ENCODE data around the gene FREM1. TPM values are rescaled to one million over a fixed set of nuclear protein-coding genes. Genes with fewer than 3 reads are reported as not detected.

The FREM1 gene
- total RNA-seq, 2 experiments from 2014 or later = not detected

GRCh38 chr9:14746626-14747025 is 163.6 kb downstream of the FREM1 start:
- Mint-ChIP-seq H3K4me3 (no peak overlapping the region), H3K27me3 (peaks cover 36% of the 10 kb centered on the region)
- no peak for ATAC-seq

GRCh38 chr9:14744768-14745167 is 165.5 kb downstream of the FREM1 start:
- ATAC-seq = no peak

More at GRCh38 chr9:14746626-14747025, 163.6 kb downstream of the FREM1 start:
- Mint-ChIP-seq H3K9me3 (ENCODE audit: low read depth) (no peaks in the 10 kb centered on the region), H3K4me1 (no peaks in the 10 kb centered on the region), H3K27ac (no peak overlapping the region), H3K36me3 (no peaks in the 10 kb centered on the region)
- DNase-seq = no peak
- CTCF ChIA-PET = no interaction called here

GRCh38 chr9:14741369-14741768 is 168.9 kb downstream of the FREM1 start:
- Mint-ChIP-seq H3K4me1 (no peaks in the 10 kb centered on the region), H3K27ac (no peak overlapping the region), H3K27me3 (peaks cover 17% of the 10 kb centered on the region), H3K36me3 (no peaks in the 10 kb centered on the region), H3K9me3 (ENCODE audit: low read depth) (no peaks in the 10 kb centered on the region), H3K4me3 (no peak overlapping the region)
- CTCF ChIA-PET = no interaction called here
- no peak for ATAC-seq
- DNase-seq = no peak

More at GRCh38 chr9:14744768-14745167, 165.5 kb downstream of the FREM1 start:
- Mint-ChIP-seq H3K27me3 (peaks cover 27% of the 10 kb centered on the region), H3K9me3 (ENCODE audit: low read depth) (no peaks in the 10 kb centered on the region), H3K27ac (no peak overlapping the region), H3K36me3 (no peaks in the 10 kb centered on the region), H3K4me1 (no peaks in the 10 kb centered on the region), H3K4me3 (no peak overlapping the region)
- DNase-seq = no peak
- CTCF ChIA-PET = no interaction called here

GRCh38 chr9:14733133-14733532 is 177.1 kb downstream of the FREM1 start:
- no peaks in the 10 kb centered on the region for H3K4me1 Mint-ChIP-seq
- H3K9me3 Mint-ChIP-seq (ENCODE audit: low read depth) = no peaks in the 10 kb centered on the region
- H3K4me3 Mint-ChIP-seq = no peak overlapping the region

GRCh38 chr9:14731294-14731981 is 178.8 kb downstream of the FREM1 start:
- Mint-ChIP-seq H3K27ac (no peak overlapping the region), H3K36me3 (no peaks in the 10 kb centered on the region), H3K4me3 (no peak overlapping the region), H3K9me3 (ENCODE audit: low read depth) (no peaks in the 10 kb centered on the region), H3K4me1 (no peaks in the 10 kb centered on the region), H3K27me3 (peaks cover 4% of the 10 kb centered on the region)
- DNase-seq (no peak), ATAC-seq (no peak)
- CTCF ChIA-PET = no interaction called here

More at GRCh38 chr9:14733133-14733532, 177.1 kb downstream of the FREM1 start:
- CTCF ChIA-PET = no interaction called here
- Mint-ChIP-seq H3K36me3 (no peaks in the 10 kb centered on the region), H3K27ac (no peak overlapping the region), H3K27me3 (peaks cover 3% of the 10 kb centered on the region)
- ATAC-seq (no peak), DNase-seq (no peak)

- DNase-seq (no peak), ATAC-seq (no peak)
- Mint-ChIP-seq H3K27me3 (peaks cover 8% of the 10 kb centered on the region), H3K4me1 (no peaks in the 10 kb centered on the region), H3K9me3 (ENCODE audit: low read depth) (no peaks in the 10 kb centered on the region), H3K4me3 (no peak overlapping the region), H3K27ac (no peak overlapping the region), H3K36me3 (no peaks in the 10 kb centered on the region)
- CTCF ChIA-PET = no interaction called here
These were observed 179.7 kb downstream of the FREM1 start for GRCh38 chr9:14730461-14730898.

GRCh38 chr9:14723301-14723700 is 186.9 kb downstream of the FREM1 start:
- Mint-ChIP-seq H3K27me3 (peaks cover 19% of the 10 kb centered on the region), H3K9me3 (ENCODE audit: low read depth) (no peaks in the 10 kb centered on the region), H3K36me3 (no peaks in the 10 kb centered on the region), H3K27ac (no peak overlapping the region), H3K4me3 (no peak overlapping the region), H3K4me1 (no peaks in the 10 kb centered on the region)
- DNase-seq (no peak), ATAC-seq (no peak)
- CTCF ChIA-PET = no interaction called here

GRCh38 chr9:14722391-14723035 is 187.7 kb downstream of the FREM1 start, which contains the start of gene CER1:
Gene CER1, minus strand, starts transcription at chr9:14722733. Its CDS starts 61 bp downstream, at chr9:14722672.
- H3K4me3 Mint-ChIP-seq = no peak within 1 kb of the TSS
- DNase-seq (no peak), ATAC-seq (no peak)
- peaks cover 21% of the 10 kb centered on the region for H3K27me3 Mint-ChIP-seq
- H3K27ac Mint-ChIP-seq = no peak within 1 kb of the TSS
- no peaks in the 10 kb centered on the region for H3K9me3 Mint-ChIP-seq (ENCODE audit: low read depth)
- CTCF ChIA-PET = no interaction called here
- no peaks in the 10 kb centered on the region for H3K4me1 Mint-ChIP-seq
- no peaks in the 10 kb centered on the region for H3K36me3 Mint-ChIP-seq

GRCh38 chr9:14719231-14719923 is 190.9 kb downstream of the FREM1 start:
- H3K36me3 Mint-ChIP-seq = no peaks in the 10 kb centered on the region
- CTCF ChIA-PET = no interaction called here
- ATAC-seq = no peak
- no peak overlapping the region for H3K27ac Mint-ChIP-seq
- H3K4me1 Mint-ChIP-seq = no peaks in the 10 kb centered on the region
- H3K9me3 Mint-ChIP-seq (ENCODE audit: low read depth) = no peaks in the 10 kb centered on the region
- DNase-seq = no peak
- H3K4me3 Mint-ChIP-seq = no peak overlapping the region
- peaks cover 22% of the 10 kb centered on the region for H3K27me3 Mint-ChIP-seq

- no peak for ATAC-seq
These were observed 195.1 kb downstream of the FREM1 start for GRCh38 chr9:14715102-14715501.

GRCh38 chr9:14713187-14713767 is 197.0 kb downstream of the FREM1 start:
- Mint-ChIP-seq H3K9me3 (ENCODE audit: low read depth) (peaks cover 2% of the 10 kb centered on the region), H3K27me3 (peaks cover 25% of the 10 kb centered on the region), H3K4me1 (no peaks in the 10 kb centered on the region), H3K4me3 (no peak overlapping the region), H3K27ac (no peak overlapping the region), H3K36me3 (no peaks in the 10 kb centered on the region)
- CTCF ChIA-PET = no interaction called here
- DNase-seq (no peak), ATAC-seq (no peak)

More at GRCh38 chr9:14715102-14715501, 195.1 kb downstream of the FREM1 start:
- no peak overlapping the region for H3K4me3 Mint-ChIP-seq
- no peaks in the 10 kb centered on the region for H3K36me3 Mint-ChIP-seq
- H3K27ac Mint-ChIP-seq = no peak overlapping the region
- CTCF ChIA-PET = interaction anchor here (0.6 kb wide), 1 partner anchor 220 kb away, joined by 3 read pairs; no protein-coding TSS in a partner anchor
- no peaks in the 10 kb centered on the region for H3K4me1 Mint-ChIP-seq
- H3K9me3 Mint-ChIP-seq (ENCODE audit: low read depth) = no peaks in the 10 kb centered on the region
- DNase-seq = no peak
- peaks cover 26% of the 10 kb centered on the region for H3K27me3 Mint-ChIP-seq

GRCh38 chr9:14710804-14711203 is 199.4 kb downstream of the FREM1 start:
- peaks cover 18% of the 10 kb centered on the region for H3K27me3 Mint-ChIP-seq
- no peak overlapping the region for H3K27ac Mint-ChIP-seq
- CTCF ChIA-PET = no interaction called here
- DNase-seq (no peak), ATAC-seq (no peak)
- H3K4me1 Mint-ChIP-seq = no peaks in the 10 kb centered on the region
- peaks cover 4% of the 10 kb centered on the region for H3K9me3 Mint-ChIP-seq (ENCODE audit: low read depth)
- H3K4me3 Mint-ChIP-seq = no peak overlapping the region
- H3K36me3 Mint-ChIP-seq = peaks cover 2% of the 10 kb centered on the region

GRCh38 chr9:14706530-14707140 is 203.6 kb downstream of the FREM1 start:
- ATAC-seq (no peak), DNase-seq (no peak)
- H3K4me3 Mint-ChIP-seq = no peak overlapping the region
- CTCF ChIA-PET = no interaction called here
- H3K27me3 Mint-ChIP-seq = peaks cover 17% of the 10 kb centered on the region
- H3K9me3 Mint-ChIP-seq (ENCODE audit: low read depth) = peaks cover 12% of the 10 kb centered on the region
- peaks cover 4% of the 10 kb centered on the region for H3K36me3 Mint-ChIP-seq
- no peaks in the 10 kb centered on the region for H3K4me1 Mint-ChIP-seq
- H3K27ac Mint-ChIP-seq = no peak overlapping the region

Measured in activated CD8-positive, alpha-beta memory T cell treated with anti-CD3 and anti-CD28 coated beads, Interleukin-2, amount 10 ng/mL, durations not matched to agents 7 days and 5 days (primary cell).